HG02884 (cell line): ENCODE results near the gene SLC44A1.

Experiments
- ATAC-seq: cut with Tn5 transposase; IDR thresholded peaks from one replicate; pipeline ENCODE4 v1.9.1; 2021; ENCODE audit warnings: mild to moderate bottlenecking, moderate library complexity; ENCODE audit not compliant: unreplicated experiment

The SLC44A1 gene

GRCh38 chr9:105385381-105385985 lies 141.0 kb downstream of the SLC44A1 start:
- peak; percentile 98 for ATAC-seq

DNA sequence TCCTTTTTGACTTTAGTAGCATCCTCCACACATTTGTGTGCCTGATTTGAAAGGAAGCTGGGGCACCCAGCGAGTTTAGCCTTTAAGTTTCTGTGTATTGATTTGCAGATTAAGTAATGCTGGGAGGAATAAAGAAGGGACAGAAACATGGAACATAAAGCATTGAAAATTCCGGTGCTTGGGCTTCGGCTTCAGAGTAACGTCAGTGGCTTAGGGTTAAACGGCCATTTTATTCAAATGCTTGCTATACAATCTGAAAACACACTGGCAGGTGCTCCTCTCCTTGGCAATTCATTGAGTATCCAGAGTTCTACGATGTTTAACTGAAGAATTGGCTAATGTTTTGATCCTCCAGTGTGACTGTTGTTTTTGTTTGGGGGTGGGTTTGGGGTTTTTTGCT lies 145.3 kb downstream of the SLC44A1 start:
- no peak for ATAC-seq

DNA sequence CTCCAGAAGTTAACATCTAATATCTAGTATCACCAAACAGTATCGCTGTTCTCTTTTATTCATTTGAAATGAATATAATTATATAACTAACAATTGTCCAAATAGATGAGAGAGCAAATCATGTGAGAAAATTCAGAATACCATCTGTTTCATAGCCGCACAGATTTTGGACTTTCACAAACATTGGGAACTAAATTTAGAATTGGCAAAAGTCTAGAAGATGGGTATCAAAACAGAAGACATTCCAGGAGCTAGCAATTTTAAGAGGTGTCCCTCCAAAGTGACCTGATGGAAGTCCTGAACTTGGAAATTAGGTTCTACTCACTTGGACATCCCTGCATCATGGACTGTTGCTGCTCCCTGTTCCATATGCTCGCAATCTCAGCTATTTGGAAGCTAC lies 146.4 kb downstream of the SLC44A1 start:
- ATAC-seq, result no peak

DNA sequence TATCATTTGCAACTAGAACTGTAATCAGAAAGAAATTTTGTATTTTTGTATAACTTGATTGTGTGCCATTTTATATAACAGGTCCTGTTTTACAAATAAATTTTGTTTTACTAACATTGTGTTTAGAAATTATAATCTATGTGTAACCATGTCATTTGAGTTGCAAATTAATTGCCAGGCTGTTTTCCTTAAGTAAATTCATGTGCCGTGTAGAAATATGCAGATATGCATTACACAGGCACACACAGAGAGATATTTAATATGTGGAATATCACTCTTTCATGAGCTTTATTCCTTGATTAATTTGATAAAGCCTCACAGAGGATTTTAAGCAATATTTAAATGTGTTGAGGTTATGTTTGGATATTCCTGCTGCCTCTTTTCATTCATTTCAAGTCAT lies 146.8 kb downstream of the SLC44A1 start:
- no peak for ATAC-seq

DNA sequence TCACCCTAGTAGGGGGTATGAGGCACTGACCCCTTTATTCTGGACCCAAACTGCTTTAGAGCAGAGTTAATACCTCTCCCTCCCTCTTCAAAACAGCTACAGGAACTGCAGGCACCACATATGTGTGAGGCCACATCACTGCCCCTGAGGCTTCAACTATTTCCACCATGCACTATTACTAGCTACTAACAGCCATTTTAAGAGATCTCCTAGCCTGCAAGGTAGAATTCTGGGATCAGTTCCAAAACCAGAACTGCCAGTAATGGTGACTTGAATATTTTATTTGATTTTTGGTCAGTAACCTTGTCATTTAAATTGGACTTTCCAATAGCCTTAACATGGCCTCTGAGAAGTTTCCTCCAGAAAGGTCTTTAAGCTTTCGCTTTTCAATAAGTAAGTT lies 148.1 kb downstream of the SLC44A1 start:
- no peak for ATAC-seq

DNA sequence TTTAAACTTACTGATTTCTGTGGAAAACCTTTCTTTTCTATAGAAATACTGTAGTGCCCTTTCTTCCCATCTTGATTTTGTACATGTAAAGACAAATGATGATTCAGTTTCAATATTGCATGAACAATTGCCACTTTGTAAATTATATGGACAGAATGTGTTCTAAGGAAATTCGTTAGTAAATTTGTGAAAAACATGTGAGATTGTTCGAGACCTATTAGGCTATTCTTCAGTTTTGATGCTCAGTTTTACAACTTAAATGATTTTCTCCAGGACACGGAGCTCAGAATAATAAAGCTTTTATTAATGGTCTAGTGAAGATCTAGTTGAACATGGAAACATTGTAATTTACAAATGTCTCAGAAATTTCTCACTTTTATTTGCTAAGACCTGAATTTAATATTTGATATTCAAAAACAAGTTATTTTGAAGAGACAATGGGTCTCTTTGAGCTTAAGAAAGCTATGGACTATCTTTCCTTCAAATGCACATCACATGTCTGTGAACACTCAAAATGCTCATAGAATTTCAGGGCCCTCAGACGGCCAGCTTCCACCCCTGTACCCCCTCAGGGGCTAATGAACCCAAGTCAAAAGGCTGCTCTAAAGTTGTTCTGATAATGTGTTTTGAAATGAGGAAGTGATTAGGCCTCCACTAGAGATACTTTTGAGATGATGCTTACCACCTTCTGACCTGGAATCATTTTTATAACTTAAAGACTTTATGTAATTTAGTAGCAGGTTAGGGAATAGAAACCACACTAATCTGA lies 149.3 kb downstream of the SLC44A1 start:
- no peak for ATAC-seq

GRCh38 chr9:105396441-105396840 lies 152.0 kb downstream of the SLC44A1 start:
- no peak for ATAC-seq

- ATAC-seq, result no peak
Measured at GRCh38 chr9:105396901-105397300, 152.4 kb downstream of the SLC44A1 start.

DNA sequence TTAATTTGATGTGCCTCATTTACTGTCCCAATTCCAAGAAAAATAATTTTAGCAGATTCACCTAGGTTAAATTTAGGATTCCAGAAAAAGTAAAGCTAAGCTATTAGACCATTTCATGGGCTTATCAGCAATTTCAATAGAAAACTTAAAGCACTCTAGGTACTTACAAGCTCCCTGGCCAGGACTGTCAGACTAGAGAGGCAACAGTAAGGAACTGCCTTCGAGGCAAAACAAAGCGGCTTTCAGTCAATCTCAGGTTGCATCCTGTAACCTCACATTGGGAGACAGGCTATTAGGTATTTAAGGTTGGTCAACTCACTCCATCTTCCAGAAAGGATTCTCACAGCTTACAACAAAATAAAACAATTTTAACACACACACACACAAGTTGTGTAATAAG lies 154.7 kb downstream of the SLC44A1 start:
- ATAC-seq, result no peak

DNA sequence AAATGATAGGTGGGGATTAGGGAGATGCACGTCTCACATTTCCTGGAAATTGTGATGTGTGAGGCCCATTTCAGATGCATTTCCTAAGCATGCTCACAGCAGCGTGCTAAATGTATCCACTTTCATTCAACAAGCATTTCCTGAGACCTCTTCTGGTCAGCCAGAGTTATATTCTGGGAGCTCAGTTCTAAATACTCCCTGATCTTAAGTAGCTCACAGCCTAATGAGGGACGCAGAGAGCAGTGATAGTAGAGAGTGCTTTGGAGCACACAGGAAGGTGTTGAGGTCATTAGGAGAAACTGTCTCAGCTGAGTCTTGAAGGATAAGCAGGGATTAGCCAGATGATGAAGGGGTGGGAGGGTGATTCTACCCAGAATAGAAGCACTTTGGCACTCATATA lies 157.2 kb downstream of the SLC44A1 start:
- ATAC-seq, result no peak

GRCh38 chr9:105403552-105404248 lies 159.2 kb downstream of the SLC44A1 start:
- ATAC-seq, result no peak

GRCh38 chr9:105405514-105406131 lies 161.2 kb downstream of the SLC44A1 start:
- ATAC-seq, result peak; percentile 91

DNA sequence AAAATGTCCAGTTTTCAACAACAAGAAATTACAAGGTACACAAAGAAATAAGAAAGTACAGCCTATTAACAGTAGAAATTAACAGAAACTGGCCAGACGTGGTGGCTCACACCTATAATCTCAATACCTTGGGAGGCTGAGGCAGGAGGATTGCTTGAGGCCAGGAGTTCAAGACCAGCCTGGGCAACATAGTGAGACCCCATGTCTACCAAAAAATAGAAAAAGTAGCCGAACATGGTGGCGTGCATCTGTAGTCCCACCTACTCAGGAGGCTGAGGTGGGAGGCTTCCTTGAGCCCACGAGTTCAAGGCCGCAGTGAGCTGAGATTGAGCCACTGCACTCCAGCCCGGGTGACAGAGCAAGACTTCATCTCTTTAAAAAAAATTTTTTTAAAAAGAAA lies 161.9 kb downstream of the SLC44A1 start:
- ATAC-seq, result no peak

- ATAC-seq, result no peak
Measured at GRCh38 chr9:105413525-105413924, 169.1 kb downstream of the SLC44A1 start.

DNA sequence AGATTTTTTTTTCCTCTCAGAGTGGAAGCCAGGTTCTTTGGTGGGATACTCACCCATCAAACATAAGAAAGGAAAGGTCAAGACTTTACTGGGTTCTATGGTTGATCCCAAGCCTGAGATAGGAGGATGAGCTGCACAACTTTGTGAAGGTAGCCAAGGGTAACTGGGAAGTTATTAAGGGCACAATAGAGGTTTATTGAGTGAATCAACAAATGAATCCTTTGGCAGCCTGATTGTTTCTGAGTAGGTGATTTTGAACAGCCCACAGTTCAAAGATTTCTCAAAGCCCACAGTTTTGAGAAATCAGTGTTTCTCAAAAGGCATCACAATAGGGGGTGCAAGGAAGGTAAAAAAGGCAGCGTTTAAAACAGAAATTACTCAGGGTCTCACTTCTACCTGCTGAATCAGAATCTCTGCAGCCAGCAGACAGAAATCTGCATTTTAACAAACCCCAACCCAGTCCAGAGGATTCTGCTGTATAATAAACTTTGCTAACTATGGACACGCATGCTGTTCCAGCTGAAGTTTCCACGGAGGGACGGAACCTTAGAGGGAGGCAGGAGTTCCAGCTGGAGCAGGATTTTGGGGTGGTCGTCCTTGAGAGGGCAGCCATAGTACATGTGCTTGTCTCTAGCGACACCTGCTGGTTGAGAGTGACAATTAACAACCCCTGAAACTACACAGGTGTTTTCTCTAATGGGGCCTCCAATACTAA lies 170.7 kb downstream of the SLC44A1 start:
- peak; percentile 67 for ATAC-seq

DNA sequence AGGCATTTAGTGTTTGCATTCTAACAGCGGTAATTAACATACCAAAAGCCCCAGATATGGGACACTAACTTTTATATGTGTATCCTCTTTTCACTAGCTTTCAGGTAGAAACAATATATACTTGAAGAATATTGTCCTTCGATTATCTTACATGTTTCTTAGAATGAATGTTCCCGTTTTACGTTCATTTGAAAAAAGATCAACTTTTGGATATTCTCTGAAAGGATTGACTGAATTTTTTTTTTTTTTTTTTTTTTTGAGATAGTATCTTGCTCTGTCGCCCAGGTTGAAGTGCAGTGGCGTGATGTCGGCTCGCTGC lies 171.2 kb downstream of the SLC44A1 start:
- ATAC-seq, result no peak

DNA sequence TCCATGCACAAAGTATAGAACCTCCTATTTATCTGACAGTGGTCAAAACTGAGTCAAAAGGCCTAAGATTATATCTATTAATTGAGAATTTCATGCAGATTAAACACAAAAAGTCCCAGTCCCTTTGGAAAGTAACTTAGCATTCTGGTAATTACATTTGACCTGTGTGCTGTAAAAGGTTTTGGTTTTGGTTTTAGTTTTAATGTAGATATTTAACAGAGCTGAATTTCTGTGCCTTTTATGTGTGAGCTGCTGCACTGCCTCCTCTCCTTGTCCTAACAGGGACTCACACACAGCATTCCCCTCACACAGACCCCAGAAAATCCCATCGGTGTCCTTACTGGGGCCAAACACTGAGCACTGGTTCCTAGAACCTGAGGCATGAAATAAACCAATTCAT lies 172.4 kb downstream of the SLC44A1 start:
- no peak for ATAC-seq

DNA sequence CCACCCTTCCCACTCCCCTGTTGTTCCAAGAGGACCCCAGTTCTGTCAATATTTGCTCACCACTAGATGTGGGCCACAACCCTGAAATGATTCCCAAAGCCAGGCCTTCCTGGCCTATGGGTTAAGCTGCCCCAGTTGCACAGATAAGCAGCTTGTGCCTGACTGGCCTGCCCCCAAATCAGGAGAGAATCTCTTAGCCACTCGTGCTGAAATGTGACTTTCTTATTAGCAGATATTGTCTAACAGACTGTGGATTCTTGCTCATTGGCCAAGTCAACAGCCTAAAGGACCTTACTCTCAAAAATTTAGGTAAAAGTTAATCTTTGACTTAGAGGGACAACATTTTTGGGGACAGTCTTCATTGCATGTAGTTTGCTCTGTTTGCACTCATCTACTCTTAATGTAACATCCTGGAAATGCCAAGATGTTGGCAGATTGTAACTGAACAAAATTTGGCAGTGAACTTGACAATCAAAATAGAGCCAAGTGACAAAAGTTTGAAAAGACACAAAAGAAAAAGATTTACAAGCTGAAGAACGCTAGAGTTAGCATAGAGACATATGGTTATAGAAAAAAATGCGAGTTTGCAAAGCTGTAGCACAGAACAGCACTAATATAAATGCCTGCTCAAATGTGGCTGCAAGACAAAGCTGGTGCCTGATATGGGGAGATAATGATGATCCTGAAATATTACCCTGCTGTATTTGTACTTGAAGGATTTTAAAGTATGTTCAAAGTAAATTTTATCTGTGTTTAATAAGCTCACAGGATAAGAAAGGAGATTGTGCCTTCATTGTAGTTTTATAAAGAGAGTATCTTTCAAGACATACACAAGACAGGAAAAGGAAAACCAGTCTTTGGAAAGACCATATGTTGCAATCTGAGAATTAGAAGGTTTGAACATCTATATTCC lies 174.4 kb downstream of the SLC44A1 start:
- ATAC-seq, result no peak

DNA sequence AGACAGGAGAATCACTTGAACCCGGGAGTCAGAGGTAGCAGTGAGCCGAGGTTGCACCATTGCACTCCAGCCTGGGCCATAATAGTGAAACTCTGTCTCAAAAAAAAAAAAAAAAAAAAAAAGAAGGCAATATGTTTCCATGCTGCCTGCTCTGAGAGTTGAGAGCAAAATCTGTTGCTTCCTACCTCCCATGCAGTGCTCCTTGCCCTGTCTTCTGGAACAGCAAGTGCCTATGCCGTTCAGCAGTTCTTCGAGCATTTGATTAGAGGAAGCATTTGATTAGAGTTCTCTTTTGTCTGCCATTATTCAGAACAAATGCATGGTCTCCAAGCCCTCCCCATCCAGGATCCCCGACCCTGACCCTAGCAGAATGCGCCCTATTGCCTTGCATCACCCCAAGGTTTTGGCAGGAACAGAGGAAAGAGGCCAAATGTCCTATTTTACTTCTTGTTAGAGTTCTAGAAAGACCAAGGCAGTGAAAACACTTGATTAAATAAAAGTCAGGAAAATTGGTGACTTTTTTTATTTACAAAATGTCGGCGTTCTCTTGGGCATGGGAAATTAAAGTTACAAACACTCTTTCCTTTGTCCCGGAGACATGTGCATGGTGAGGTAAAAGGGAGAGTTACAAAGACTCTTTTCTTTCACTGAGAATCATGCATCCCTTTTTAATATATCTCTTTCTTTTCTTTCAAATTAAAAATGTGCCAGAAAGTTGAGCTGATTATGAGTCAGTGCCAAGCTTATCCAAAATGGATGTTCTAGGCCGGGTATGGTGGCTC lies 175.6 kb downstream of the SLC44A1 start:
- no peak for ATAC-seq
